Fibroblast of lung (primary cell): ENCODE measurements around the gene CYP2S1.

ENCODE experiments used
- CTCF ChIP-seq, 2 donors: IDR thresholded peaks in 1 of 2; conservative IDR thresholded peaks in 1 of 2; 1 replicate in 1 of 2; 2 replicates in 1 of 2; pipeline ENCODE4 v1.5.1; 2011 to 2012; ENCODE audit warnings: low read length in 2 of 2, control low read depth in 1 of 2, inconsistent platforms in 1 of 2, low read depth in 1 of 2, mild to moderate bottlenecking in 1 of 2
- EZH2 ChIP-seq: IDR thresholded peaks from 2 replicates; pipeline ENCODE4 v1.5.1; 2012; ENCODE audit warnings: low read length, control low read depth, mild to moderate bottlenecking; ENCODE audit errors: missing control alignments

GRCh38 chr19:41239363-41239762 is 46.3 kb downstream of the CYP2S1 start:
- TF ChIP-seq CTCF (conservative IDR thresholded peaks at IDR 0.05 in 1 of 2, IDR thresholded peaks at IDR 0.05 in 1 of 2; ENCODE audit: low read depth in 1 of 2, low read length in 2 of 2) (no peak), EZH2 (no peak)
